Caki2 (cell line): ENCODE measurements around the gene STOML3. TPM values are rescaled to one million over a fixed set of nuclear protein-coding genes. Genes with fewer than 3 reads are reported as not detected.

Source experiments
- DNase-seq: peaks from one replicate; pipeline ENCODE4 v3.0.0-alpha.2; 2015; ENCODE audit warnings: low read depth
- in situ Hi-C: cut with HindIII; loops from 2 replicates; pipeline ENCODE4 v1.10.0; 2016; ENCODE audit warnings: low sequenced_read_pairs, low pct_unique_long_range_greater_than_20kb, mixed read lengths
- total RNA-seq: library from RNA; depleted of rRNA; stranded (reverse); fragments of >200 nt; shearing (Covaris generic); gene quantifications from 2 replicates; pipeline ENCODE4 v1.2.3, GENCODE V29; 2014; ENCODE audit warnings: low replicate concordance; rRNA removed

STOML3 gene
- total RNA-seq: not detected in 2 replicates

GRCh38 chr13:38990693-38991092 is at the start of gene STOML3:
TSS of gene STOML3 (minus strand) at chr13:38990831. CDS start at chr13:38990721, 110 bp downstream.
- no peak for DNase-seq
- in situ Hi-C loops: no loop called here

- no peak for DNase-seq
- in situ Hi-C loops: no loop called here
Observed at GRCh38 chr13:39040206-39040605, 49.6 kb upstream of the STOML3 start.

GRCh38 chr13:39039041-39039440 is 48.4 kb upstream of the STOML3 start:
- DNase-seq: no peak
- in situ Hi-C loops: no loop called here

- in situ Hi-C loops: no loop called here
- no peak for DNase-seq
Observed at GRCh38 chr13:39038569-39039030, 48.0 kb upstream of the STOML3 start.

GRCh38 chr13:39037880-39038568 is 47.4 kb upstream of the STOML3 start, which contains the start of the genes NHLRC3 and PROSER1:
TSS of gene NHLRC3 (plus strand) at chr13:39038456. CDS start at chr13:39038640, 184 bp downstream.
TSS of gene PROSER1 (minus strand) at chr13:39038089. CDS start at chr13:39037242, 847 bp downstream.
- in situ Hi-C loops: no loop called here
- peak; percentile 95 for DNase-seq

GRCh38 chr13:39037410-39037879 is 46.8 kb upstream of the STOML3 start:
- DNase-seq: no peak
- in situ Hi-C loops: no loop called here

GRCh38 chr13:39036212-39036611 is 45.6 kb upstream of the STOML3 start:
- no peak for DNase-seq
- in situ Hi-C loops: no loop called here

- no peak for DNase-seq
- in situ Hi-C loops: no loop called here
Observed at GRCh38 chr13:39035799-39036198, 45.2 kb upstream of the STOML3 start.

GRCh38 chr13:39035204-39035603 is 44.6 kb upstream of the STOML3 start:
- DNase-seq: no peak
- in situ Hi-C loops: no loop called here

- in situ Hi-C loops: no loop called here
- DNase-seq: no peak
Observed at GRCh38 chr13:39034085-39034484, 43.5 kb upstream of the STOML3 start.

GRCh38 chr13:39032150-39032549 is 41.5 kb upstream of the STOML3 start:
- DNase-seq: no peak
- in situ Hi-C loops: no loop called here

GRCh38 chr13:39025433-39025839 is 34.8 kb upstream of the STOML3 start:
- DNase-seq: no peak
- in situ Hi-C loops: no loop called here

GRCh38 chr13:39023761-39024160 is 33.1 kb upstream of the STOML3 start:
- in situ Hi-C loops: no loop called here
- DNase-seq: no peak

- no peak for DNase-seq
- in situ Hi-C loops: no loop called here
Observed at GRCh38 chr13:39023316-39023715, 32.7 kb upstream of the STOML3 start.

- in situ Hi-C loops: no loop called here
Observed at GRCh38 chr13:39020853-39021462, 30.3 kb upstream of the STOML3 start.

GRCh38 chr13:39016787-39017186 is 26.2 kb upstream of the STOML3 start:
- in situ Hi-C loops: no loop called here
- peak; percentile 9 for DNase-seq

More at GRCh38 chr13:39020853-39021462, 30.3 kb upstream of the STOML3 start:
- no peak for DNase-seq

GRCh38 chr13:39016087-39016486 is 25.5 kb upstream of the STOML3 start:
- in situ Hi-C loops: no loop called here

GRCh38 chr13:39013462-39013861 is 22.8 kb upstream of the STOML3 start:
- in situ Hi-C loops: no loop called here

More at GRCh38 chr13:39016087-39016486, 25.5 kb upstream of the STOML3 start:
- no peak for DNase-seq

GRCh38 chr13:39012608-39013007 is 22.0 kb upstream of the STOML3 start:
- no peak for DNase-seq
- in situ Hi-C loops: no loop called here

More at GRCh38 chr13:39013462-39013861, 22.8 kb upstream of the STOML3 start:
- DNase-seq: no peak
